ENCODE data around the gene TNIK.

Gene TNIK

DNA sequence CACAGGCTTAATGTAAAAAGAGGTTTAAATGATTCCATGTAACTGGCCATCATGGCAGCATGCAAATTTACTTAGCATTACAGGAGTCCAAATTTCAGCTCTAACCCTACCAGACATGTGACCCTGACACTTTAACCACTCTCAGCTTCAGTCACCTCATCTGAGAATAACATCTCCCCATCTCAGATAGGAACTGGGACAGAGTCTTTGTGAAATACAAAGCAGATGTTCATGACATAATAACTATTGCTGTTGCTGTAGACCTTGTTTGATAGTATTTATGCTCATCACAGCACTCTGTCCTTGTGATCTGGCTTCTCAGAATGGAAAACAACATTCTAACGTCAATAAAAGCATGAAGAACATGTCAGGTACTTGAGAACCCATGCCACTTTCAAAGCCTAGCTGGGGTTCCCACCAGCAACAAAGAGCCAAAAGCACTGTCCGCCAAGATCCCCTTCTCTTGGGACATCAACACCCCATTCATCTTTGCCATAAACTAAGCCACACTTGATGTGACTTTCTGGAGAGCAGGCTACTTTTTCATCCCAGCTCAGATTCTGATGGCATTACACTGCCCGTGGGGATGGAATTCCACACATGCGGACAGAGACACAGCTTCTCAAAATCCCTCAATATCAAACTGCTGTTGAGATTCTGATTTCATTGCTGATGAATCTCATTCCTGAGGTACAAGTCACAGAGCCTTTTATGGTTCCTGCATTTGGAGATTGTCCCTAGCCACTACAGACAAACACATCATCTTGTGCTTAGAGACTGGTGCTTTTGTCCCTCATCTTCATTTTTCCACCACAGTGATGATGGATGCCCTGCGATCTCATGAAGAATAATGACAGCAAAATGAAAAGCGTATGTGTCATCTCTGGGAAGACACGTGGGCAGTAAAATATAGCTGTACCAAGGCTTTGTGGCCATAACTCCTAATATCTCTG, 202.7 kb downstream of the TNIK start:
- TF ChIP-seq, protein P1, sequence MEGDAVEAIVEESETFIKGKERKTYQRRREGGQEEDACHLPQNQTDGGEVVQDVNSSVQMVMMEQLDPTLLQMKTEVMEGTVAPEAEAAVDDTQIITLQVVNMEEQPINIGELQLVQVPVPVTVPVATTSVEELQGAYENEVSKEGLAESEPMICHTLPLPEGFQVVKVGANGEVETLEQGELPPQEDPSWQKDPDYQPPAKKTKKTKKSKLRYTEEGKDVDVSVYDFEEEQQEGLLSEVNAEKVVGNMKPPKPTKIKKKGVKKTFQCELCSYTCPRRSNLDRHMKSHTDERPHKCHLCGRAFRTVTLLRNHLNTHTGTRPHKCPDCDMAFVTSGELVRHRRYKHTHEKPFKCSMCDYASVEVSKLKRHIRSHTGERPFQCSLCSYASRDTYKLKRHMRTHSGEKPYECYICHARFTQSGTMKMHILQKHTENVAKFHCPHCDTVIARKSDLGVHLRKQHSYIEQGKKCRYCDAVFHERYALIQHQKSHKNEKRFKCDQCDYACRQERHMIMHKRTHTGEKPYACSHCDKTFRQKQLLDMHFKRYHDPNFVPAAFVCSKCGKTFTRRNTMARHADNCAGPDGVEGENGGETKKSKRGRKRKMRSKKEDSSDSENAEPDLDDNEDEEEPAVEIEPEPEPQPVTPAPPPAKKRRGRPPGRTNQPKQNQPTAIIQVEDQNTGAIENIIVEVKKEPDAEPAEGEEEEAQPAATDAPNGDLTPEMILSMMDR (IDR thresholded peaks at IDR 0.05): no peak
- no peaks in the 10 kb centered on the region for H3K9me3 Mint-ChIP-seq
- H3K4me3 Mint-ChIP-seq: no peak overlapping the region
- no peak overlapping the region for H3K27ac Mint-ChIP-seq
- H3K27me3 Mint-ChIP-seq (ENCODE audit: low read depth, poor library complexity): no peaks in the 10 kb centered on the region
- no peak for DNase-seq
- no peaks in the 10 kb centered on the region for H3K36me3 Mint-ChIP-seq (ENCODE audit: low read depth)
- H3K4me1 Mint-ChIP-seq: peaks cover 56% of the 10 kb centered on the region

DNA sequence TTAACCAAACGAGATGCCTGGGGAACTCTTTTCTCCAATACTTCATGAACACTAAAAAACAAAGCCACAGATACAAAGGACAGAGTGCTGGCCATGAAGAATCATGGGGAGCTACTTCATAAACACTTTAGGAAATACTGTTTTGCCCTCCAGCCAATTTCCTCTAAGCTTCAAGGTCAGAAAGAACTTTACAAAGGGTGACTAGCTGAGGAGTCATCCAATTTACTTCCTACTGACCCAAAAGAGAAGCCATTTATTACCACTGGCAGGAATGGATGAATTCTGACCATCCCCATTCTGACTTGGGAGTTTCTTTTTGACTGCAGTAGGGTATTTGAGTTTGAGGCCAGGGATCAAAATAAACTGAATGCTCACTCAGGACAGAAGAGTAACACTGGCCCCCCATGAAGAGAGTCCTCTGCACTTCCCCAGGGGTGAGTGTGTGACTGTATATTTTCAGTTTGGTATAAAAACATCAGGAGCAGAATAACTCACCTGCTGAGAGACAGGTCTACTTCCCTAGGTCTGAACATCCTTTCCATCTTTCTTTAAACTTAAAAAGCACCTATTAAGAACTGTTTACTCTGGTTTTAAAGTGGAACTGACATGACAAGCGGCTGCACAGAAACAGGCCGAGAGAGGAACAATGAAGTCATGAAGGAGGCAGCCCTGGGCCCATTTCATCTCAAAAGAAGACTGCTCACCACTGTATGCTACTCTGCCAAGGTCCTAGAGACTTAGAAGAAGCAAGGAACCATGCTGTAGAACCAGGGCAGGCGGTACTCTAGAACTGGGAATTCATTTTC, 203.6 kb downstream of the TNIK start:
- TF ChIP-seq, protein P1 (IDR thresholded peaks at IDR 0.05): no peak
- no peak for DNase-seq
- Mint-ChIP-seq H3K4me3 (no peak overlapping the region), H3K27ac (no peak overlapping the region), H3K36me3 (ENCODE audit: low read depth) (no peaks in the 10 kb centered on the region), H3K9me3 (no peaks in the 10 kb centered on the region), H3K4me1 (peaks cover 56% of the 10 kb centered on the region), H3K27me3 (ENCODE audit: low read depth, poor library complexity) (no peaks in the 10 kb centered on the region)

DNA sequence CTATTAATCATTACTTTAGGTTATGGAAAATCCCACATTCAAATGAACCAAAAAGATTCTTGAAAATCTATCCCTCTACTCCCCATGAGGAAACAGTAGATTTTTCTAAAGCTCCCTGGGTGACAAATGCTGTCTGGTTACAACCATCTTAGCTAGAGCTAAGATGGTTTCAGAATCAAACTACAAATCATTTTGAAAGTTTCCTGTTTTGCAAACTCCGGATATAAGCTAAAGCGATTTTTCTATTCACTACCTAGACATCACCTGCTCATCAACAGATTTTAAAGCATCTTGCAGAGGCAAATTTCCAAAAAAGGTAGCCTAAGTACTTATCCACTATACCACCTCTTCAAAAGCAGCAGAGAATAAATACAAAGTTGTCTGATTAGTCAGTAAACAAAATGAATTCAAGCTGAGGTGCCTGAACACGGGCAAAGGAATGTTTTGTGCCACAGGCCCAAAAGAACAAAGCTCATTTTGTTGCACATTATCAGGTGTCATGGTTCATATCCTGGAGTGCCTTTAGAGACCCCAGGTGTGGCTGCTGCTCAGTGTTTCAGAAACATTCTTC, 204.9 kb downstream of the TNIK start:
- no peak overlapping the region for H3K27ac Mint-ChIP-seq

GRCh38 chr3:171254315-171254714, 205.9 kb downstream of the TNIK start:
- H3K4me1 Mint-ChIP-seq: peaks cover 41% of the 10 kb centered on the region
- H3K36me3 Mint-ChIP-seq (ENCODE audit: low read depth): no peaks in the 10 kb centered on the region
- TF ChIP-seq, protein P1 (IDR thresholded peaks at IDR 0.05): no peak
- no peaks in the 10 kb centered on the region for H3K9me3 Mint-ChIP-seq
- H3K4me3 Mint-ChIP-seq: no peak overlapping the region
- H3K27me3 Mint-ChIP-seq (ENCODE audit: low read depth, poor library complexity): no peaks in the 10 kb centered on the region
- DNase-seq: no peak
- no peak overlapping the region for H3K27ac Mint-ChIP-seq

More for the DNA sequence above, 204.9 kb downstream of the TNIK start:
- Mint-ChIP-seq H3K4me1 (peaks cover 46% of the 10 kb centered on the region), H3K9me3 (no peaks in the 10 kb centered on the region), H3K27me3 (ENCODE audit: low read depth, poor library complexity) (no peaks in the 10 kb centered on the region), H3K4me3 (no peak overlapping the region), H3K36me3 (ENCODE audit: low read depth) (no peaks in the 10 kb centered on the region)
- TF ChIP-seq, protein P1 (IDR thresholded peaks at IDR 0.05): no peak
- no peak for DNase-seq

GRCh38 chr3:171251835-171252234, 208.4 kb downstream of the TNIK start:
- no peak for DNase-seq
- H3K27ac Mint-ChIP-seq: no peak overlapping the region

More at GRCh38 chr3:171251835-171252234, 208.4 kb downstream of the TNIK start:
- no peaks in the 10 kb centered on the region for H3K9me3 Mint-ChIP-seq
- no peak overlapping the region for H3K4me3 Mint-ChIP-seq
- H3K36me3 Mint-ChIP-seq (ENCODE audit: low read depth): no peaks in the 10 kb centered on the region
- H3K4me1 Mint-ChIP-seq: peaks cover 36% of the 10 kb centered on the region
- H3K27me3 Mint-ChIP-seq (ENCODE audit: low read depth, poor library complexity): no peaks in the 10 kb centered on the region
- TF ChIP-seq, protein P1 (IDR thresholded peaks at IDR 0.05): no peak
